Colonic mucosa (tissue), 4 donors: ENCODE data around the gene AGGF1. TPM values are rescaled to one million over a fixed set of nuclear protein-coding genes. Genes with fewer than 3 reads are reported as not detected.
A peak's percentile ranks its signal among the peaks of the same experiment; 100 is the strongest.

Source experiments
- DNase-seq: peaks from one replicate; pipeline ENCODE4 v3.0.0-alpha.2; 2020
- H3K27ac ChIP-seq: fragments of 200-600 bp; one replicate; pipeline ENCODE4 v1.8.0; 2021
- H3K27me3 ChIP-seq: fragments of 200-600 bp; one replicate; pipeline ENCODE4 v1.8.0; 2021
- H3K36me3 ChIP-seq: fragments of 200-600 bp; one replicate; pipeline ENCODE4 v1.8.0; 2021
- H3K4me1 ChIP-seq: fragments of 200-600 bp; one replicate; pipeline ENCODE4 v1.8.0; 2021; ENCODE audit warnings: mild to moderate bottlenecking
- H3K4me3 ChIP-seq: fragments of 200-600 bp; one replicate; pipeline ENCODE4 v1.8.0; 2021
- H3K9ac ChIP-seq, 2 donors: one replicate each; pipeline ENCODE4 v1.7.0; 2013; ENCODE audit warnings: control low read depth in 2 of 2, low read depth in 2 of 2, low read length in 2 of 2
- H3K9me3 ChIP-seq: fragments of 200-600 bp; one replicate; pipeline ENCODE4 v1.8.0; 2021
- intact Hi-C: fragments of 100-400 bp; cut with DNase I; formaldehyde crosslinking; loops from one replicate; pipeline ENCODE4 v1.14.1; 2022
- total RNA-seq, 2 donors: library from RNA; stranded (reverse); fragmentation: NEBNext Ultra II Directional in 1 of 2; extraction: Animal tissue kit (Norgen Biotek cat#: 25700) in 1 of 2; gene quantifications; one replicate each; pipeline ENCODE4 v1.2.1, GENCODE V29; 2021
- TF ChIP-seq, protein P1 (sequence below): fragments of 200-600 bp; IDR thresholded peaks from one replicate; pipeline ENCODE4 v1.8.0; 2022; ENCODE audit warnings: antibody characterized with exemption, mild to moderate bottlenecking
- donor health status: healthy.
- donor health status: DM: no; HTN: no; CAD: no.
- donor health status: DM: no; HTN: no; CAD: no.

The AGGF1 gene
- total RNA-seq, 2 donors from 2014 or later = 16.9 to 24.6 TPM

DNA sequence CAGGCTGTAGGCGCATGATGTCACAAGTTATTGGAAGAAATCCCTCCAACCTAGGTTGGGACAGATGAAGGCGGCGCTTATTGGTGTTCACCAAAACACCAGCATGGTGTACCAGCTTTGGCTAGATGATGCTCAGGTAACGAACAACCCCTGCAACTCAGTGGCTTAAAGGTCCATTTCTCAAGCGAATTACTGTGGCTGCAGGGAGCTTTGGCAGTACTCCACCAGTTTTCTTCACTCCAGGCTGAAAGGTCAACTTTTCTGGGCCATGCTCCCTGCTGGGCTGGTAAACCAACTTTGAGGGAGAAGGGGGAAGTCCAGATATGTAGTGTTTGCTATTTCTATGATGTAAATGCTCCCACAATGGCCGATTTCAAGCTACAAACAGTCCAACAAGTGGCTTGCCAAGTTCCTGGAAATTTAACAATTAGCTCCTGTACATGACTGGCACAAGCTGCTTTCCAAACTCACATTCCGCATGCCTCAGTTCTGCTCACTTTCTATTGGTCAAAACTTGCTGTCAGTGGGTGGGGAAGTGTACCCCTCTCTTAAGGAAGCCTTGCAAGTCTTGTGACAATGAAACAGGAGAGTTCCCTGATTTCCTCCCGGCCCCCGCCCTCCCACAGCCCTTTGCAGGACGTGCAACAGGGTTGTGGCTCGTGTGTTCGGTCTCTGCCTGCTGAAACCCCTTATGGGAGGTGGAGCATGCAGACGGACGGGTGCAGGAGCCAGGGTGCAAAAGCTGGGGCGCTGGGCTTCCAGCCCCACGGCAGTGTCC lies 57.5 kb downstream of the AGGF1 start:
- peak overlapping the region; percentile 81 to 82 for H3K9ac ChIP-seq
- peak overlapping the region; percentile 51 for H3K4me3 ChIP-seq
- TF ChIP-seq, protein P1, sequence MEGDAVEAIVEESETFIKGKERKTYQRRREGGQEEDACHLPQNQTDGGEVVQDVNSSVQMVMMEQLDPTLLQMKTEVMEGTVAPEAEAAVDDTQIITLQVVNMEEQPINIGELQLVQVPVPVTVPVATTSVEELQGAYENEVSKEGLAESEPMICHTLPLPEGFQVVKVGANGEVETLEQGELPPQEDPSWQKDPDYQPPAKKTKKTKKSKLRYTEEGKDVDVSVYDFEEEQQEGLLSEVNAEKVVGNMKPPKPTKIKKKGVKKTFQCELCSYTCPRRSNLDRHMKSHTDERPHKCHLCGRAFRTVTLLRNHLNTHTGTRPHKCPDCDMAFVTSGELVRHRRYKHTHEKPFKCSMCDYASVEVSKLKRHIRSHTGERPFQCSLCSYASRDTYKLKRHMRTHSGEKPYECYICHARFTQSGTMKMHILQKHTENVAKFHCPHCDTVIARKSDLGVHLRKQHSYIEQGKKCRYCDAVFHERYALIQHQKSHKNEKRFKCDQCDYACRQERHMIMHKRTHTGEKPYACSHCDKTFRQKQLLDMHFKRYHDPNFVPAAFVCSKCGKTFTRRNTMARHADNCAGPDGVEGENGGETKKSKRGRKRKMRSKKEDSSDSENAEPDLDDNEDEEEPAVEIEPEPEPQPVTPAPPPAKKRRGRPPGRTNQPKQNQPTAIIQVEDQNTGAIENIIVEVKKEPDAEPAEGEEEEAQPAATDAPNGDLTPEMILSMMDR = no peak
- peak overlapping the region; percentile 71 for H3K27ac ChIP-seq
- DNase-seq = peak; percentile 42
- no peaks in the 10 kb centered on the region for H3K27me3 ChIP-seq
- intact Hi-C loops = loop anchor here (5.0 kb wide), 1 partner anchor 55 kb away; the partner anchor contains the start of gene AGGF1
- H3K36me3 ChIP-seq = no peaks in the 10 kb centered on the region
- peaks cover 4% of the 10 kb centered on the region for H3K4me1 ChIP-seq
- no peaks in the 10 kb centered on the region for H3K9me3 ChIP-seq

DNA sequence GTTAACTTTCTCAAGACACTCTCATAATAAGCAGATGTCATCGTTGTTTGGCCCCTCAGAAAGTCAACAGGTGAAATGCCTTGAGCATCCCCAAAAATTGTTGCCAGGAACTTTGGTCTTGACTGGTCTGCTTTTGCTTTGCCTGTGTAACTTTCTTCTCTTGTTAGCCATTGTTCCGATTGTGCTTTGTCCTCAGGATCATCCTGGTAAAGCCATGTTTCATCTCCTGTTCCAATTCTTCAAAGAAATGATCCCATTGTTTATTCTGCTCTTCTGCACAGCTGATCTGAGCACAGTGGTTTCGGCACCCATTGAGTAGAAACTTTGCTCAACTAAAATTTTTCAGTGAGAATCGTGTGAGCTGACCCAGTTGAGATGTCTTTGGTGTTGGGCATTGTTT lies 65.0 kb downstream of the AGGF1 start:
- Histone ChIP-seq H3K9me3 (no peaks in the 10 kb centered on the region), H3K27me3 (no peaks in the 10 kb centered on the region), H3K9ac (no peak overlapping the region), H3K36me3 (no peaks in the 10 kb centered on the region), H3K4me1 (no peaks in the 10 kb centered on the region), H3K4me3 (no peak overlapping the region), H3K27ac (no peak overlapping the region)
- TF ChIP-seq, protein P1 = no peak
- DNase-seq = no peak
- intact Hi-C loops = no loop called here

DNA sequence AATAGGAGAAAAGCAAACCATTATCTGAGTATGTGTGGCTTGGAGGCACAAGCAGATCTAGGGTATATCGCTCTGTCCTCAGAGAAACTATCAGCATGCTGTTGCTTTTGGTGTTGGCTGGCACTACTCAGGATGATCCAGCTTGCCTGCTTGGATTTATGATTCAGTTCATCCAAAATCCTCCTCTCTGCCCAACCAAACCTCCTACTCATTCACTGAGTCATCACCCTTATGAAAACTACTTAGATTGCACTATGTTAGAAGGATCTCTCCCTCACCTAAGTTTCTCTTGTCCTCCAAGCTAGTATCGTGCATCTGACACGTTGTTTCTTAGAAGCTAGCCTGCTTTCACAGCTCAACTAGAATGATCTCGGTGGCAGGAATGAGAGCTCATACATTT lies 71.1 kb downstream of the AGGF1 start:
- H3K27ac ChIP-seq = no peak overlapping the region
- no peak overlapping the region for H3K4me3 ChIP-seq
- DNase-seq = no peak
- no peaks in the 10 kb centered on the region for H3K27me3 ChIP-seq
- H3K9ac ChIP-seq = no peak overlapping the region
- no peaks in the 10 kb centered on the region for H3K36me3 ChIP-seq
- H3K9me3 ChIP-seq = no peaks in the 10 kb centered on the region
- TF ChIP-seq, protein P1 = no peak
- H3K4me1 ChIP-seq = no peaks in the 10 kb centered on the region
- intact Hi-C loops = no loop called here

DNA sequence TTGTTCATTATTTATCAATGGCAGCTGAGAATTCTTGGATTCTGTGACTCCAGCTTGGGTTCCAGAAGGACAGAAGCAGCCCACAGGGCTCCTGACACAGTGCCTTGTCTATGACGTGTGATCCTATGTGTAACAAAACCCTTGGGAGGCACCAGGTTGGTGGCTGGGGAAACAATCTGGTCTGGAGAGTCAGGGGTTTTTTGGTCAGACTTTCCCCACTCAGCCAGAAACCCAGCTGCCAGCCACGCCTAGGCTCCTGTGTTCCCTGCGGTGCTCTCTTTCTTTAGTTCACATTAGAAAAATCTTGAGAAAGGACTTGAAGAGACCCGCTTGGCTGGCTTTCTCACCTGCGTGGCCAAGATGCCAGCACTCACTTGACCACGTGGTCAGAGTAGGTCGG lies 72.3 kb downstream of the AGGF1 start:
- Histone ChIP-seq H3K4me1 (no peaks in the 10 kb centered on the region), H3K4me3 (no peak overlapping the region), H3K27ac (no peak overlapping the region), H3K36me3 (no peaks in the 10 kb centered on the region), H3K27me3 (no peaks in the 10 kb centered on the region), H3K9ac (no peak overlapping the region), H3K9me3 (no peaks in the 10 kb centered on the region)
- DNase-seq = no peak
- intact Hi-C loops = no loop called here
- TF ChIP-seq, protein P1 = no peak

DNA sequence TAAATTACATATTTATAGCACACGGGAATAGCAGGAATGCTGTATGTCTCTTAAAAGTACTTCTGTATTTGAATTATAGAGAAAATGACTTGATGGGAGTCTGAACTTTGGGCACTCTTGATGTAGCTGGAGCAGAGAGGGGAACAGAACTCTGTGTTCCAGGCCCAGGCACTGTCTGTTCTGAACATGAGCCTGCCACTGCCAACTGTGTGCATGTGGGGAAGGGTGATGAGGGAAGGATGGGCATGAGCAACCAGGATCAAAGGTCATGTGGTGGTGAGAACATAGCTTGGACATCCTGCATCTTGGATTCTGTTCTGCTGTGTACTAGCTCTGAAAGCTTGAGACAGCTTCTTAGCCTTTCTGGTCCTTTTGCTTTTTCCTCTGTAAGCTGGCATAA lies 73.3 kb downstream of the AGGF1 start:
- TF ChIP-seq, protein P1 = no peak
- H3K9me3 ChIP-seq = no peaks in the 10 kb centered on the region
- no peaks in the 10 kb centered on the region for H3K27me3 ChIP-seq
- DNase-seq = no peak
- no peaks in the 10 kb centered on the region for H3K4me1 ChIP-seq
- intact Hi-C loops = no loop called here
- no peak overlapping the region for H3K27ac ChIP-seq
- no peak overlapping the region for H3K4me3 ChIP-seq
- no peaks in the 10 kb centered on the region for H3K36me3 ChIP-seq
- H3K9ac ChIP-seq = no peak overlapping the region
